Measurements from ENCODE around the gene C4orf46.
"Not testable (repeated sequence)": the region's sequence is repeated elsewhere in the genome, so short reads cannot be mapped to it uniquely, and the experiment has no call there.

Gene C4orf46

DNA sequence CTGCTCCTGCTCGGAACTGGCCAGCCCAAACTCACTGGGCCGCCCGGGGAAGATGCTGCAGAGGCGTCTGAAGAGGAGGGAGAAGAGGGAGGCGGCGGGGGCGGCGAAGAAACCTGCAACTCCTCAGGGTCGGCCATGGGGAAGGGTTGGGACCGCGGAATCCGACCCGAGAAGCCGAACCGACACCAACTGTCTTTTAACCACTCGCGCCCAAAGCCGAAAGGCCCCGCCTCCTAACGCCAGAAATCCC, at the start of gene C4orf46:
TSS of gene C4orf46 (minus strand) at position 223 of the 250 bp plus-strand sequence. CDS start at position 137, 86 bp downstream.
- in situ Hi-C loops (cut with MboI; ENCODE audit: low sequenced_read_pairs), result loop anchor here (25.0 kb wide), 1 partner anchor 684 kb away; no protein-coding TSS in a partner anchor

DNA sequence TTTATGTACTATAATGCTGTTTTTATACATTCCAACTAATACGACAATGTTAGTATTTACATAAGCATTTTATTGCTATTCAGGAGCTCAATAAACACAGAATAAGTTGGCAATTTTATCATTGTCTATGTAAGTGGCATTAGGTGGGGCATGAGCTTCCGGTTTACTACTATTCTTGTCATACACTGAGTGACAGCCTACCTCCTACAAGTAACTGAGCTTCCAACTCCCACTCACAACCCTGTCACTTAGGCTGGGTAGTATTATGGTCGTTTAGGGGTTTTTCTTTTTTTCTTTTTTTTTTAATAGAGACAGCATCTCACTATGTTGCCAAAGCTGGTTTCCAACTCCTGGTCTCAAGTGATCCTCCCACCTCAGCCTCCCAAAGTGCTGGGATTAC, 44.1 kb upstream of the C4orf46 start:
- in situ Hi-C loops (cut with MboI; ENCODE audit: low sequenced_read_pairs), result no loop called here

- in situ Hi-C loops (cut with MboI; ENCODE audit: low sequenced_read_pairs), result no loop called here
Measured at GRCh38 chr4:158714937-158715336, 43.2 kb upstream of the C4orf46 start.

DNA sequence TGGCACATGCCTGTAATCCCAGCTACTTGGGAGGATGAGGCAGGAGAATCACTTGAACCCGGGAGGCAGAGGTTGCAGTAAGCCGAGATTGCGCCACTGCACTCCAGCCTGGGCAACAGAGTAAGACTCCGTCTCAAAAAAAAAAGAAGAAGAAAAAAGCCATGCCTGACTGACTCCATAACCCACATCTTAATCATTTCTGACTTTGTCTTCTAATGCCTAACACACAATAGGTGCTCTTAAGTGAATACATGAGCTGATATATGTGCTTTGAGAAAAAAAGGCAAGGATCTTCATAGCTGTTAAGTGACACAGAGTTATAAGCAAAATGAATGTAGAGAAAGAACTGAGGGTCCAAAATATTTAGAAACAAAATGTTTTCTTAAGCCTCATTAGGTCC, 40.9 kb upstream of the C4orf46 start:
- in situ Hi-C loops (cut with MboI; ENCODE audit: low sequenced_read_pairs), result not testable (repeated sequence)

DNA sequence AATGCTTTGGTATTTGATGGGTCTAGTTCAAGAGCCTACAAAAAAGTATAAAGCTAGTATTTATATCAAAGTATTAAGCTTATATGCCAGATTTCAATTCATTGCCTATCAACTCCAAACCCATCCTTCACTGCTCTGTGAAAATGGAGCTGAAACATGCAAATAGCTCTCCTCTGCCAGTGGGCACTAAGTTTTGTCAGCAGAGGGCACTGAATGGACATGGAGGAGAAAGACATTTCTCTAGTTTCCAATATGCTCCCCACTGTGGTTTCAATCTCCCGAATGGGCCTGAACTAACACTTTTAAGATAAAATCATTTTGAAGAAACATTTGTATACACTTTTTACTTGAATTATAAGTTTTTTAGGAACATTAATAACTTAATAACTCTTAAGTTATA, 39.1 kb upstream of the C4orf46 start:
- in situ Hi-C loops (cut with MboI; ENCODE audit: low sequenced_read_pairs), result no loop called here

GRCh38 chr4:158704274-158704673, 32.6 kb upstream of the C4orf46 start:
- in situ Hi-C loops (cut with MboI; ENCODE audit: low sequenced_read_pairs), result no loop called here

- in situ Hi-C loops (cut with MboI; ENCODE audit: low sequenced_read_pairs), result no loop called here
Measured at GRCh38 chr4:158688813-158689212, 17.1 kb upstream of the C4orf46 start.

- in situ Hi-C loops (cut with MboI; ENCODE audit: low sequenced_read_pairs), result no loop called here
Measured at GRCh38 chr4:158682066-158682465, 10.4 kb upstream of the C4orf46 start.

- in situ Hi-C loops (cut with MboI; ENCODE audit: low sequenced_read_pairs), result no loop called here
Measured at GRCh38 chr4:158681629-158682028, 9.9 kb upstream of the C4orf46 start.

DNA sequence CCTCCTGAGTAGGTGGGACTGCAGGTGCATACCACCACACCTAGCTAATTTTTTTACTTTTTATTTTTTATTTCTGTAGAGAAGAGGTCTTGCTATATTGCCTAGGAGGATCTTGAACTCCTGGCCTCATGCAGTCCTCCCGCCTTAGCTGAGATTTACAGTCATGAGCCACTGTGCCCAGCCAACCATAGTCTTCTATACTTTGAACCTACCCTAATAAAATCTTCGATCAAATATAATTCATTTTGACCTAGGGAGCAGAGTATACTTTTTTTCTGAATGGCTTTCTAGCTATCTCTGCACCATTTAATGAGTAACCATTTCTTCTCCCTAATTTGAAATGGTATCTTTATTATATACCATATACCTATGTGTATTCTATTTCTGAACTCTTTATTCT, 7.1 kb upstream of the C4orf46 start:
- in situ Hi-C loops (cut with MboI; ENCODE audit: low sequenced_read_pairs), result no loop called here

- in situ Hi-C loops (cut with MboI; ENCODE audit: low sequenced_read_pairs), result no loop called here
Measured at GRCh38 chr4:158676076-158676475, 4.4 kb upstream of the C4orf46 start.

GRCh38 chr4:158673633-158674032, 1.9 kb upstream of the C4orf46 start:
- in situ Hi-C loops (cut with MboI; ENCODE audit: low sequenced_read_pairs), result loop anchor here (25.0 kb wide), 1 partner anchor 686 kb away; no protein-coding TSS in a partner anchor

GRCh38 chr4:158671915-158672806, 474 bp upstream of the C4orf46 start, which contains the start of gene ETFDH:
Gene ETFDH, plus strand, starts transcription at chr4:158672296. Its CDS starts 161 bp downstream, at chr4:158672457.
- in situ Hi-C loops (cut with MboI; ENCODE audit: low sequenced_read_pairs), result loop anchor here (25.0 kb wide), 1 partner anchor 685 kb away; no protein-coding TSS in a partner anchor

- in situ Hi-C loops (cut with MboI; ENCODE audit: low sequenced_read_pairs), result loop anchor here (25.0 kb wide), 1 partner anchor 684 kb away; no protein-coding TSS in a partner anchor
Measured at GRCh38 chr4:158670975-158671664, 567 bp downstream of the C4orf46 start.

DNA sequence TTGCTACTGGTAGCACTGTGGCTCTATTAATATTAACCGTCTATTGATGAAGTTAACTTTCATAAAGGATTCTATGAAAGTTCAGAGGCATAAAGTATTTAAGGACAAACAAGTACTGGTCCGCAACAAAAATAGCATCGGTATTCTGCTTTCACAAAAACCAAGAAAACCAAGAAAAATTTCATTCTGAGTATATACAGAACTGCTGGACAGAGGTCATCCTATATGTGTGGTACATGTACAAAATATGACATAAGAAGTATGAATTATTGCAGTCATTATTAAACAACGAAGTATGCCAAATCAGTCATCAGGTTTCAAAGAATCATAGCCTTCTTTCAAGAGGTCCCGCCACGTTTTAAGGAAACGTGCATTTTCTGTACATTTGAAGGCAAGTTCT, 2.4 kb downstream of the C4orf46 start:
- in situ Hi-C loops (cut with MboI; ENCODE audit: low sequenced_read_pairs), result loop anchor here (25.0 kb wide), 1 partner anchor 682 kb away; no protein-coding TSS in a partner anchor

DNA sequence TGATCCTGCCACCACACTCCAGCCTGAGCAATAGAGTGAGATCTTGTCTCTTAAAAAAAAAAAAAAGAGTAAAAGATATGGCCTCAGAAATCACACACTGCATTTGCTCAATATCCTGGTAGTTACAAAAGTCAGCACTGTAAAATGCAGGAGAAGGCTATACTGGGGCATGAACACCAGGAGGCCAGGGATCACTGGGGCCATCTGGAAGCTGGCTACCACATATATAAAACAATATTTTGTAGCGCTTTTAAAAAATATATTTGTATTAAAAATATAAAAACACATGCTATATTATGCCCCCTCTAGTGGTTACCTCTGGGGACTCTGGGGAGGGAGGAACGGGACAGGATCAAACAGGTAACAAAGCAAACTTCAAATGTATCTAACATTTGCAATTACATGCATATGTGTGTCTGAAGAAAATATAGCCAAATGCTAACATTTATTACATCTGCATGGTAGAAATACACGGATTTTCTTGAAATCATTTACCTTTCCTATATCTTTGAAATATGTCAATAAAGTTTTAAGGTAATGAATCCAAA, 4.0 kb downstream of the C4orf46 start:
- in situ Hi-C loops (cut with MboI; ENCODE audit: low sequenced_read_pairs), result loop anchor here (25.0 kb wide), 1 partner anchor 680 kb away; no protein-coding TSS in a partner anchor

GRCh38 chr4:158666892-158667291, 4.8 kb downstream of the C4orf46 start:
- in situ Hi-C loops (cut with MboI; ENCODE audit: low sequenced_read_pairs), result loop anchor here (25.0 kb wide), 1 partner anchor 680 kb away; no protein-coding TSS in a partner anchor

DNA sequence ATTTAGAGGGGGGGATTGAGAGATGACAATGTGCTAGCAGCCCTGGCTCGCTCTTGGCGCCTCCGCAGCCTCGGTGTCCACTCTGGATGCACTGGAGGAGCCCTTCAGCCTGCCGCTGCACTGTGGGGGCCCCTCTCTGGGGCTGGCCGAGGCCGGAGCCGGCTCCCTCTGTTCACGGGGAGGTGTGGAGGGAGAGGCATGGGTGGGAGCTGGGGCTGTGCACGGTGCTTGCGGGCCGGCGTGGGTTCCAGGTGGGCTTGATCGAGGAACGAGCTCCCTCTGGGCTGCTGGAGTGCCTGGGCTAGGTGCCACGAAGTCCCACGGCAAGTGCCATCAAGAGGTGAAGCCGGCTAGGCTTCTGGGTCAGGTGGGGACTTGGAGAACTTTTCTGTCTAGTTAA, 6.9 kb downstream of the C4orf46 start:
- in situ Hi-C loops (cut with MboI; ENCODE audit: low sequenced_read_pairs), result loop anchor here (25.0 kb wide), 1 partner anchor 678 kb away; no protein-coding TSS in a partner anchor

- in situ Hi-C loops (cut with MboI; ENCODE audit: low sequenced_read_pairs), result loop anchor here (25.0 kb wide), 1 partner anchor 677 kb away; no protein-coding TSS in a partner anchor
Measured at GRCh38 chr4:158663707-158664625, 7.7 kb downstream of the C4orf46 start.

GRCh38 chr4:158663255-158663654, 8.4 kb downstream of the C4orf46 start:
- in situ Hi-C loops (cut with MboI; ENCODE audit: low sequenced_read_pairs), result loop anchor here (25.0 kb wide), 1 partner anchor 676 kb away; no protein-coding TSS in a partner anchor
